Ramos (cell line): Measurements from ENCODE around the gene ARG2.

Experiments
- in situ Hi-C: fragments of 300-500 bp; cut with MboI; formaldehyde crosslinking; loops from one replicate; pipeline ENCODE4 v1.14.3; 2022; ENCODE audit warnings: low sequenced_read_pairs; ENCODE audit not compliant: unreplicated experiment

Gene ARG2

DNA sequence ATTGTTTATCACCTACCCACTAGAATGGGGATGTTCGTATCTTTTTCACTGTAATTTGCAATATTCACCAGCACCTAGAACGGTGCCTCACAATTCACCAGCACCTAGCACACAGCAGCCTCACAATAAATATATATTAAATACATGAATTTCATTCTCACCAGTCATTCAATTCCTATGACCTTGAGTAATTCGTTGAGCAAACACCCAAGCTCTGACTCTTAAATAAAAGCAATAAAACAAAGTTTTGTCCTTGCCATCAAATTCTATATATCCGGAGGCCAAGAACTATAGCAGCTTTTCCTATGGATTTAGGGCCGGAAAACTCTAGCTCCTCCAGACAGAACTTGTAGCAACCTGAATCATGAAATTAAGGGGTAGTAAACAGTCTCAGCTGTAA lies 53.7 kb downstream of the ARG2 start:
- in situ Hi-C loops, result no loop called here

DNA sequence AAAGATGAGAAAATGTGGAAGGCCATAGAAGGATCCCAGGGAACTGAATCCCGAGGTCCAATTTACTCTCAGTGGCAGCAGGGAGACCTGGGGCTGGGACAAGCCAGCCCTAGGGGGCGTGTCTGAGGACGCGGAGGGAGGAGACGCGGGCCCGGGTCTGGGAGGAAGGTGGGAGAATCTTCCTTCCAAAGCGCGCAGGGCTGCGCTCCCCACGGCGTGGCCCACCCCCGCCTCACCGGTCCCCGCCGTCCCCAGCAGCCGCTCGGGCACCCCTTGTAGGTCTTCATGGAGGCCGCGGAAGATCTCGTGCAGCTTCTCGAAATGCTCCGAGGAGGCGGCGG lies 54.4 kb downstream of the ARG2 start:
- in situ Hi-C loops, result no loop called here

DNA sequence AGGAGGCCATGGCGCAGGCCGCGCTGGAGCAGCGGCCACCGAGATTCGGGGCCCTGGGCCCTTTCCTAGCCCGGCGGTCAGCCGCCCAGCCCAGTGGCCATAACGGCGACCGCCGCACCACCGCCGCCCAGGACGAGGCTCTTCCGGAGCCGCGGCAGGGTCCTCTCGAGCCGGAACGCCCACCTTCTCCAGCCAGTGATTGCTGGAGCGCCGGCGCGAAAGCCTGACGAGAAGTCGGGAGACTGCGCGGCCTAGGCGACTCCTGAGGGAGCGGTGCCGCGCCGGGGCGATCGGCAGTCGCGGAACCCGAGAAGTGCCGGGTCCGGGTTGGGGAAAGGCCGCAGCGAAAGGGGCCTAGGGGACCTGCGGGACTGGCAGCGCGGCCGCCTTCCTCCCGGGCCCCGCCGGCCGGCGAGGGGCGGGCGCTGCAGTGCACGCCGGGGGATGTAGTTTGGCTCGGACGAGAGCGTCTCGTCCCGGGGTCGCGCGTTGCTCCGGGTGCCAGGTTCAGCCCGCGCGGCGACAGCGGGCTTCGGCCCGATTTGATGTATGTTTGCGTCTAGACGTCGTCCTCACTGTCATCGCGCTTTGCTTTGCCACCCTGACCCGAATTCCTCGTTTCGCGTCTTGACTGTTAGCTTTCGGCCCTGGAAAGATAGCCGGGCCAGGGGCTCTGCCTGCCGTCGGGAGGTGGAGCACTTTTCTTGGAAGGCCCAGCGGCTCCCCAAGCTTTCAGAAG lies 54.9 kb downstream of the ARG2 start, which contains the start of gene VTI1B:
TSS of gene VTI1B (minus strand) at position 153 of the 739 bp plus-strand sequence. CDS start at position 10, 143 bp downstream.
- in situ Hi-C loops, result no loop called here

DNA sequence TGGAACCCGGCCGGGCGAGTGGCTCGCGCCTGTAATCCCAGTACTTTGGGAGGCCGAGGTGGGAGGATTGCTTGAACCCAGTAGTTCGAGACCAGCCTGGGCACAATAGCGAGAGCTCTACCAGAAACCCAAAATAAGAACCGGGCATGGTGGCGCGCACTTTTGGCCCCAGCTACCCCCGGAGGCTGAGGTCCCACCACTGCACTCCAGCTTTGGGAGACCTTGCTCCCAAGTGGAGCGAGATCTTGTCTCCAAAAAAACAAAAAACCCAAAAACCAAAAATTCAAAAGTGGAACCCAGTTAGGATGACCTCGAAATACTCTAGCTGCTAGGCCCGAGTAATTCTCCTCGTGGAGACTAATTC lies 55.5 kb downstream of the ARG2 start:
- in situ Hi-C loops, result no loop called here

DNA sequence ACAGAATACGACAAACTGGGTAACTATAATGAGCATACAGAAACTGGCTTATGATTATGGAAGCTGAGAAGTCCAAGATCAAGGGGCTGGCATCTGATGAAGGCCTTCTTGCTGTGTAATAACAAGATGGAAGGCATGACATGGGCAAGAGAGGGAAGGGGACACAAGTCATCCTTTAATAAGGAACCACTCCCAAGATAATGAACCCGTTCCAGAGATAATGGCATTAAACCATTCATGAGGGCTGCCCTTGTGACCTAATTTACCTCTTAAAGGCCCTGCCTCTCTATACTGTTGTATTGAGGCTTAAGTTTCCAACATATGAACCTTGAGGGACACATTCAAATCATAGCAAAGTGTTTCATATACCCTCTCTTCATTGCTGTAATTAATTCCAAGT lies 59.3 kb downstream of the ARG2 start:
- in situ Hi-C loops, result no loop called here

DNA sequence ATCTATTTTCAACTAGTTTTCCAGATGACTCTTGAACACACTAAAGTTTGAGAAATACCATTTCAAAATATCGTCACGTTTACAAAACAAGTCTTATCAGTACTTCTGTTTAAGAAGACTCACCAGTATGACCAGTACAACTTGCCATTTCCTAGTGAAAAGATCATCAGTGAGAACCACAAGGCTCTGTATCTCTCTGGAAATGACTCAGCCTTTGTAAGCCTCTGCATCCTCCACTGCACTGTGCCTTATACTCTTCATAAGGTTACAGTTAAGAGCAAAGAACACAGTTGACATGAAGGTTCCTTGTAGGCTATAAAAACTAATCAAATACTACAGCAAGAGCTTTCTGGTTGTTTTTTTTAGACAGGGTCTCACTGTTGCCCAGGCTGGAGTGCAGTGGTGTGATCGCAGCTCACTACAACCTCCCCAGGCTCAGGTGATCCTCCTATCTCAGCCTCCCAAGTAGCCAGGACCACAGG lies 60.4 kb downstream of the ARG2 start:
- in situ Hi-C loops, result no loop called here

DNA sequence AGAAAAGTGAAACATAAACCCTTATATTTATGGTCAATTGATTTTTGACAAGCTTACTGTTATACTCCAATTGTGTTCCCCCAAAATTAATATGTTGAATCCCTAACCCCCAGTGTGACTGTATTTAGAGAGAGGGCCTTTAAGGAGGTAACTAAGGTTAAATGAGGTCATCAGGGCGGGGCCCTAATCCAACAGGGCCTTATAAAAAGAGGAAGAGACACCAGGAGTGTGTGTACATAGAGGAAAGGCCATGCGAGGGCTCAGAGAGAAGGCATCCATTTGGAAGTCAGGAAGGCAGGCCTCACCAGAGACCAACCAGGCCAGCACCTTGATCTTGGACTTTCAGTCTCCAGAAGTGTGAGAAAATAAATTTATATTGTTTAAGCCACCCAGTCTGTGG lies 61.2 kb downstream of the ARG2 start:
- in situ Hi-C loops, result no loop called here

DNA sequence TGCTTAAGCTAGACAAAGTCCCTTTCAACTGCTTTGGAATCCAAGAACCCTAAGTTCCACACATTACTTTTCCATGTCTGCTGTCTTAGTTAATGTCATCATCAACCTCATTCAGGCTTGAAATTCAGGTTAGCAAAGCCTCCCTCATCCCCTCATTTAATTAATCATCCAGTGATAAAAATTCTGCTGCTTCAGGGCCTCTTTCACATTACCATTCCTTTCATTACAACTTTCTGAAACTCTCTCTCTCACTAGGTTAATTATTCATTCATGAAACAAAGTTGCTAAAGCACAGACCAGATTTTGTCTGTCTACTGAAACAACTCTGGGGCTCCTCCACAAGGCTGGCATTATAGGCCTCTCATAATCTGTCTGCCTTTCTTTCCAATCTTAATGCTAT lies 64.1 kb downstream of the ARG2 start:
- in situ Hi-C loops, result no loop called here

DNA sequence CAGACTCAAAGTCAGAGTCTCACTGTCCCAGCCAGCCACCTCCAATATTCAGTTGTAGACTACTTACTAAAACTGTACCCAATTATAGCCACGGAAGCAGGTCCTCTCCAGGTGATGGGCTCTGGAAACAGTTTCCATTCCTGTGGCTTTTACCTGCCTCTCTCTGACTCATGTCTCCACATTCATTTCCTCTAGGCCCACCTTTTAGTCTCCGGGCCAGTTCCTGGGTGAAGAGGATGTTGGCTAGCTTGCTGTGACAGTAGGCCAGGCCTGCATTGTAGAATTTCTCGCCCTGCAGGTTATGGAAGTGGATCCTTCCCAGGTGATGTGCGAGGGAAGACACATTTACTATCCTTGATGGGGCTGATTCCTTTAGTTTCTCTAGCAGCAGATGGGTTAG lies 70.3 kb downstream of the ARG2 start:
- in situ Hi-C loops, result no loop called here

DNA sequence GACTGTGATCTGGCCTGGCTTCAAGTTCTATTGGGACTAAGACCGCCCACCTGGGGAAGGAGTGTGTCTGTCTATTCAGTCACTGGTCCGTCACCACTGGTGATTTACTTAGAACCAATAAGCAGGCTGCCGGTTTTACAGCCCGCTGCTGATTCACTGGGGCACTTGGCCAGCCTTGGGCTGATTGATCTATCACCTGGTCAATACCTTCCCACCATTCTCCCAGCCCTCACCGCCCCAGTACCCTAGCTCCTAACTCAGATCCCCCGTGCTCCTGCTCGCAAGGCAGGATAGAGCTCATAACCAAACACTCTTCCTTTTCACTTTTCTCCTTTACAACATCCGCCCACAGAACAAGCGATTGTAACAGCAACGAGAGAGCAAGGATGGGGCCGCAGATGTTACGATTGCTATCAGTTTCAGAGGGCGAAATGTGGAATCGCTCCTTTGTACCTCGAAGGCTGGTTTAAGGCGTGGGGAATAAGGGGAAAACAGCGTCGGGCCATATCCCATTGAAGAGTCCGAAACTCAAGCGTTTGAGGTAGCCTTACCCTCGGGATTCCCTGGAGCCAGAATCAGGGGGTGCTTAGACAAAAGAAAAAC lies 75.2 kb downstream of the ARG2 start:
- in situ Hi-C loops, result no loop called here

DNA sequence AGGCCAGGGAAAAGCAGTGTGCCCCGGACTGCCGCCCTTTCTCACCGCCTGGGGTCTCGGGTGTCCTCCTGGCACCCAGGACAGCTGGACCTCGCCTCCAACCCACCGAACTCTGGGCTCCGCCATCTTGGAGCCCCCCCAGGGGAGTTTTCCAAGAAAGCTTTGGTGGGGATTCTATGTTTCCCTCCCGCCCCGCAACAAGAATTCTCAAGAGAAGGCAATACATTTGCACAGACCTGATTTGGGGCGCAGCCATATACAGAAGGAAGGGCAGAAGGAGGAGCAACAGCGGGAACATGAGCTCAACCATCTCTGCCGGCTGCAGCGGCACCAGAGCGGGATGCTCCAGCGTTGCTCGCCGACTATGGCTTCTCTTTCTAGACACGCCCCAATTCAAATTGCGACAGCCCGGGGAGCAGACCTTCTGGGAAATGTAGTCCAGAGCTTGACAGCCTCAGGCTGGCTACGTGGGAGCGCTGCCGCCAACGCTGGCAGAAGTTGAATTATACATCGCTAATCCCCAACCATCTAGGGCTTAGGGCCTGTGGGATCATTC lies 75.8 kb downstream of the ARG2 start, which contains the start of gene RDH11:
TSS of gene RDH11 (minus strand) at position 371 of the 556 bp plus-strand sequence. CDS start at position 310, 61 bp downstream.
- in situ Hi-C loops, result no loop called here

DNA sequence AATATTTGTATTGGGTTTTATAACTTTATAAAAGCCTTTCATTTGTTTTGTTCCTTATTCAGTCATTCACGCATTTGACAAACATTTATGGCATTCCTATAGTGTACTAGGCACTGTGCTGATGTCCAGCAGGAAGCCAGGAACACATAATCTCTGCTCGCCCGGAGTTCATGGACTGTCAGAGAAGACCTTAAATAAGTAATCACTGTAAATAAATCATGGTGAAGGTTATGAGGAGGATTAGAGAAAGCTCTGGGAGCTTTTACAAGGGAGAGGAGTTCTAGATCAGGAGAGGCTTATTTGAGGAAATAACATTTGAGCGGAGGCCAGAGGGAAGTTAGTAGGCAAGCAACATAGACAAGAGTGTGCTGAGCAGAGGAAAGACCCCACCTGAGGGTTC lies 77.3 kb downstream of the ARG2 start:
- in situ Hi-C loops, result no loop called here

DNA sequence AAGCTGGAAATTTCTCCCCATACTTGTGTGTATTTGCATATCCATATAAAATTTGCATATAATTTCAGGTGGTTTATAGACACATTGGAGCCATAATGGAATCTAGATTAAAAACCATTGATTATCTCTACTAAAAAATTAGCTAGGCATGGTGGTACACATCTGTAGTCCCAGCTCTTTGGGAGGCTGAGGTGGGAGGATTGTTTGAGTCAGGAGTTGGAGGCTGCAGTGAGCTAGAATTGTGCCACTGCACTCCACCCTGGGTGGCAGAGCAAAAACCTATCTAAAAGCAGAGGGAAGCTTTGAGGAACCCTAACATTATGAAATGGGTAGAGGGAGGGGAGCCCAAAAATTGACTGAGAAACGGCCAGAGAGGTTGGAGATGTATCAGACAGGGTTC lies 78.5 kb downstream of the ARG2 start:
- in situ Hi-C loops, result no loop called here
